H1 (cell line): ENCODE measurements around the gene ANXA4. TPM values are rescaled to one million over a fixed set of nuclear protein-coding genes. Genes with fewer than 3 reads are reported as not detected.

Experiments used
- CTCF ChIA-PET: fragments of 300-600 bp; sonication (Branson Sonifier 250); formaldehyde crosslinking; loops from one replicate; lab custom pipeline; 2021; ENCODE audit not compliant: partially characterized antibody; lab: Charles Lee
- POLR2A ChIA-PET: fragments of 300-600 bp; sonication (Branson Sonifier 250); formaldehyde crosslinking; loops from one replicate; lab custom pipeline; 2021; ENCODE audit warnings: inconsistent platforms; ENCODE audit not compliant: partially characterized antibody; lab: Charles Lee
- DNase-seq, 2 experiments: peaks; one replicate each; pipeline versions ENCODE4 v3.0.0 to v3.0.0-alpha.2; 2010 to 2022; ENCODE audit warnings: low spot score in 2 of 2, low read depth in 1 of 2, mixed read lengths in 1 of 2
- FAIRE-seq: peaks from 2 replicates; lab custom pipeline; 2011; peaks lifted over from hg19 to GRCh38; lab: Jason Lieb, UNC
- H2AFZ ChIP-seq: 2 replicates; pipeline ENCODE4 v1.8.1; 2012; ENCODE audit warnings: low read length, inconsistent platforms
- H2AK5ac ChIP-seq: 2 replicates; pipeline ENCODE4 v1.6.1; 2013; ENCODE audit warnings: low read depth, low read length
- H2BK120ac ChIP-seq: replicated peaks from 2 replicates; pipeline ENCODE3; 2013; ENCODE audit warnings: low read depth, low read length, inconsistent platforms
- H2BK12ac ChIP-seq: 2 replicates; pipeline ENCODE4 v1.6.1; 2013; ENCODE audit warnings: low read depth, low read length
- H2BK15ac ChIP-seq: 2 replicates; pipeline ENCODE4 v1.6.1; 2013; ENCODE audit warnings: low read length
- H2BK20ac ChIP-seq: 2 replicates; pipeline ENCODE4 v1.6.1; 2013; ENCODE audit warnings: low read length
- H2BK5ac ChIP-seq: 2 replicates; pipeline ENCODE4 v1.6.1; 2013; ENCODE audit warnings: low read depth, low read length
- H3K14ac ChIP-seq: 2 replicates; pipeline ENCODE4 v1.6.1; 2013; ENCODE audit warnings: inconsistent platforms; ENCODE audit not compliant: insufficient read length
- H3K18ac ChIP-seq: 2 replicates; pipeline ENCODE4 v1.6.1; 2013; ENCODE audit warnings: low read length; ENCODE audit errors: extremely low read depth
- H3K23ac ChIP-seq: 2 replicates; pipeline ENCODE4 v1.6.1; 2013; ENCODE audit warnings: inconsistent platforms; ENCODE audit not compliant: insufficient read length
- H3K23me2 ChIP-seq: 2 replicates; pipeline ENCODE4 v1.6.1; 2013; ENCODE audit warnings: low read depth, low read length
- H3K27ac ChIP-seq: 2 replicates; pipeline ENCODE4 v1.6.1; 2011; ENCODE audit warnings: low read depth, low read length, inconsistent platforms
- H3K27me3 ChIP-seq, 4 experiments: replicated peaks in 1 of 4; 1 replicate in 1 of 4; 2 replicates in 3 of 4; pipeline versions ENCODE4 v1.6.1 to v1.8.1; 2011 to 2013; ENCODE audit warnings: low read length in 3 of 4, mild to moderate bottlenecking in 3 of 4, inconsistent platforms in 2 of 4, mixed read lengths in 2 of 4, moderate library complexity in 1 of 4; ENCODE audit not compliant: control insufficient read depth in 3 of 4, insufficient read depth in 3 of 4; ENCODE audit errors: extremely low read depth in 1 of 4
- H3K36me3 ChIP-seq, 4 experiments: 2 replicates each; pipeline versions ENCODE4 v1.6.1 to v1.8.1; 2011 to 2013; ENCODE audit warnings: mild to moderate bottlenecking in 4 of 4, low read length in 3 of 4, moderate library complexity in 2 of 4, control low read depth in 1 of 4, inconsistent platforms in 1 of 4; ENCODE audit not compliant: insufficient read depth in 4 of 4, control insufficient read depth in 2 of 4
- H3K4ac ChIP-seq: replicated peaks from 2 replicates; pipeline ENCODE3; 2013; ENCODE audit warnings: low read length, low read depth, mixed read lengths, inconsistent platforms; ENCODE audit not compliant: insufficient read length
- H3K4me1 ChIP-seq, 4 experiments: replicated peaks in 1 of 4; 1 replicate in 1 of 4; 2 replicates in 3 of 4; pipeline versions ENCODE4 v1.6.1 to v1.8.1; 2011 to 2013; ENCODE audit warnings: low read length in 3 of 4, inconsistent platforms in 2 of 4, mixed read lengths in 1 of 4; ENCODE audit not compliant: insufficient read depth in 4 of 4, control insufficient read depth in 3 of 4
- H3K4me2 ChIP-seq, 2 experiments: 2 replicates each; pipeline versions ENCODE4 v1.6.1 to v1.8.1; 2011 to 2013; ENCODE audit warnings: low read depth in 2 of 2, low read length in 2 of 2, control low read depth in 1 of 2, inconsistent platforms in 1 of 2, mild to moderate bottlenecking in 1 of 2; ENCODE audit not compliant: insufficient read depth in 1 of 2
- H3K4me3 ChIP-seq, 4 experiments: fragments of 200-600, 300-600 bp in 1 of 4; sonication (generic), shearing (Covaris generic), sonication (Bioruptor Twin) in 1 of 4; 2 replicates each; pipeline versions ENCODE4 v1.5.1 to v1.8.1; 2011 to 2016; ENCODE audit warnings: low read length in 4 of 4, low read depth in 3 of 4, control low read depth in 2 of 4, inconsistent platforms in 2 of 4, mild to moderate bottlenecking in 2 of 4, mixed read lengths in 1 of 4, moderate library complexity in 1 of 4; ENCODE audit not compliant: insufficient read depth in 2 of 4; ENCODE audit errors: extremely low read depth in 1 of 4
- H3K56ac ChIP-seq: replicated peaks from 2 replicates; pipeline ENCODE3; 2013; ENCODE audit warnings: low read depth, mild to moderate bottlenecking, mixed read lengths, low read length, inconsistent platforms; ENCODE audit not compliant: insufficient read length
- H3K79me1 ChIP-seq: 2 replicates; pipeline ENCODE4 v1.6.1; 2013; ENCODE audit warnings: low read depth, low read length, control low read depth
- H3K79me2 ChIP-seq, 2 experiments: 2 replicates each; pipeline versions ENCODE4 v1.6.1 to v1.8.1; 2012 to 2013; ENCODE audit warnings: low read length in 2 of 2, mild to moderate bottlenecking in 2 of 2, inconsistent platforms in 1 of 2; ENCODE audit not compliant: insufficient read depth in 2 of 2, control insufficient read depth in 1 of 2
- H3K9ac ChIP-seq, 4 experiments: replicated peaks in 1 of 4; 1 replicate in 1 of 4; 2 replicates in 3 of 4; pipeline versions ENCODE4 v1.6.1 to v1.8.1; 2011 to 2013; ENCODE audit warnings: low read depth in 3 of 4, low read length in 3 of 4, control low read depth in 2 of 4, mild to moderate bottlenecking in 2 of 4, moderate library complexity in 2 of 4, inconsistent platforms in 1 of 4; ENCODE audit errors: extremely low read depth in 1 of 4
- H3K9me3 ChIP-seq, 2 experiments: 2 replicates each; pipeline versions ENCODE4 v1.6.1 to v1.8.1; 2012 to 2013; ENCODE audit warnings: mild to moderate bottlenecking in 2 of 2, moderate library complexity in 2 of 2, control low read depth in 1 of 2, inconsistent platforms in 1 of 2, low read depth in 1 of 2, low read length in 1 of 2, mixed read lengths in 1 of 2; ENCODE audit not compliant: insufficient read depth in 2 of 2
- H4K20me1 ChIP-seq, 2 experiments: replicated peaks in 1 of 2; 2 replicates each; pipeline versions ENCODE3 to v1.8.1; 2011 to 2013; ENCODE audit warnings: inconsistent platforms in 2 of 2, low read length in 2 of 2, mild to moderate bottlenecking in 1 of 2; ENCODE audit not compliant: insufficient read depth in 2 of 2, control insufficient read depth in 1 of 2
- H4K5ac ChIP-seq: 2 replicates; pipeline ENCODE4 v1.6.1; 2013; ENCODE audit warnings: low read length, low read depth, mixed read lengths, inconsistent platforms; ENCODE audit not compliant: insufficient read length
- H4K8ac ChIP-seq: 2 replicates; pipeline ENCODE4 v1.8.0; 2013; ENCODE audit warnings: mild to moderate bottlenecking, moderate library complexity, low read length, inconsistent platforms; ENCODE audit not compliant: insufficient read depth; ENCODE audit errors: extremely low read depth
- H4K91ac ChIP-seq: replicated peaks from 2 replicates; pipeline ENCODE3; 2013; ENCODE audit warnings: low read length, mixed read lengths, inconsistent platforms; ENCODE audit not compliant: insufficient read length
- BACH1 ChIP-seq: IDR thresholded peaks from 2 replicates; pipeline ENCODE4 v1.6.1; 2012; ENCODE audit warnings: low read length, improper control_type of control experiment
- BCL11A ChIP-seq, 2 experiments: IDR thresholded peaks; one replicate each; pipeline ENCODE4 v1.6.1; 2011; ENCODE audit warnings: low read depth in 2 of 2, low read length in 2 of 2, mild to moderate bottlenecking in 2 of 2
- BRCA1 ChIP-seq: IDR thresholded peaks from 2 replicates; pipeline ENCODE4 v1.6.1; 2012; ENCODE audit warnings: low read depth, low read length, improper control_type of control experiment
- CBX5 ChIP-seq: fragments of 300-800, 300-1000 bp; sonication (generic); IDR thresholded peaks from 2 replicates; pipeline ENCODE4 v1.7.1; 2016; ENCODE audit warnings: antibody characterized with exemption, low read length, low read depth
- EGR1 ChIP-seq: IDR thresholded peaks from 2 replicates; pipeline ENCODE4 v1.6.1; 2011; ENCODE audit warnings: low read depth, low read length, borderline replicate concordance
- KDM4A ChIP-seq: IDR thresholded peaks from one replicate; pipeline ENCODE4 v1.7.1; 2012; ENCODE audit warnings: low read depth, mild to moderate bottlenecking, moderate library complexity, low read length, inconsistent platforms; ENCODE audit not compliant: severe bottlenecking
- MAFK ChIP-seq: IDR thresholded peaks from 2 replicates; pipeline ENCODE4 v1.6.1; 2012; ENCODE audit warnings: low read depth, mild to moderate bottlenecking, improper control_type of control experiment, low read length
- NRF1 ChIP-seq: IDR thresholded peaks from 2 replicates; pipeline ENCODE4 v1.6.1; 2011; ENCODE audit warnings: mild to moderate bottlenecking, low read depth, low read length, improper control_type of control experiment
- POU5F1 ChIP-seq: IDR thresholded peaks from 2 replicates; pipeline ENCODE4 v1.6.1; 2011; ENCODE audit warnings: low read depth, mild to moderate bottlenecking, low read length, moderate library complexity
- TAF1 ChIP-seq: IDR thresholded peaks from 2 replicates; pipeline ENCODE4 v1.6.1; 2011; ENCODE audit warnings: mild to moderate bottlenecking, low read depth, low read length
- WGBS, 2 experiments: shearing (Covaris generic) in 1 of 2; methylation state at CpG; one replicate each; pipeline versions ENCODE4 v1.1.6 to v1.1.7; 2013 to 2015; ENCODE audit warnings: low lambda C conversion rate in 2 of 2, mixed read lengths in 2 of 2, inconsistent platforms in 1 of 2, low coverage in 1 of 2, missing lambda C conversion rate in 1 of 2; ENCODE audit not compliant: insufficient replicate concordance in 2 of 2, insufficient coverage in 1 of 2, insufficient read length in 1 of 2; ENCODE audit errors: extremely low coverage in 1 of 2, missing lambda C conversion rate in 1 of 2; 5-methylcytosine and 5-hydroxymethylcytosine counted together
- polyA plus RNA-seq, 7 experiments: library from polyadenylated mRNA; depleted of rRNA in 3 of 7; stranded (reverse) in 5 of 7; unstranded in 2 of 7; fragments of >200 nt in 5 of 7; fragments of 200-250 nt in 2 of 7; gene quantifications; 1 replicate in 5 of 7; 2 replicates in 1 of 7; 4 replicates in 1 of 7; pipeline versions ENCODE4 v1.2.1 to v1.2.3, GENCODE V29; 2011 to 2013; ENCODE audit warnings: missing spikeins in 2 of 7, mixed read lengths in 2 of 7
- total RNA-seq: library from RNA; stranded (reverse); fragmentation: NEBNext Ultra II Directional; extraction: Animal tissue kit (Norgen Biotek cat#: 25700); gene quantifications from 2 replicates; pipeline ENCODE4 v1.2.1, GENCODE V29; 2021
- TF ChIP-seq, protein P1 (sequence below): IDR thresholded peaks from 2 replicates; pipeline ENCODE4 v1.6.1; 2012; ENCODE audit warnings: low read length, inconsistent platforms

ANXA4 gene
- total and polyA plus RNA-seq, 2 of the 8 experiments (the other 6 are each of a cell fraction or from before 2014, with no cell fraction given) = 9.4 to 17.6 TPM

DNA sequence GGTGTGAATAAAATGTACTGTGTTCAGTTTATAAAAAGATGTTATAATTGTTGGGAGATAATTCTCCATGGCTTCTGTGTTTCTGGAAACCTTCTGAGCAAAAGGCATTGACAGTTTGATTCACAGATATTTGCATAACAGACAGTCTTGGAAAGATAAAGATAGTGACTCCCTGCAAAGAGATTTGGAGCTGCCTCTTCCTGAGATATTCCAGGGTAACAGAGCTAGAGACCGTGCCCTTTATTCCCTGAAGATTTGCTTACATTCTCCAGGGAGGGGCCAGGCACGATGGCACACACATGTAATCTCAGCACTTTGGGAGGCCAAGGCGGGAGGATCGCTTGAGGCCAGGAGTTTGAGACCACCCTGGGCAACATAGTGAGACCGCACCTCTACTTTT lies 12.2 kb upstream of the ANXA4 start:
- Histone ChIP-seq H3K23me2 (no peaks in the 10 kb centered on the region), H4K20me1 (no peaks in the 10 kb centered on the region), H3K27me3 (no peaks in the 10 kb centered on the region), H3K79me2 (no peaks in the 10 kb centered on the region), H3K23ac (no peak overlapping the region), H3K4me1 (peaks cover 0 to 2% (median 0%) of the 10 kb centered on the region in 4 experiments; a peak in 1 of 7 replicates), H4K91ac (no peak overlapping the region), H3K18ac (no peak overlapping the region)
- TF ChIP-seq, protein P1, sequence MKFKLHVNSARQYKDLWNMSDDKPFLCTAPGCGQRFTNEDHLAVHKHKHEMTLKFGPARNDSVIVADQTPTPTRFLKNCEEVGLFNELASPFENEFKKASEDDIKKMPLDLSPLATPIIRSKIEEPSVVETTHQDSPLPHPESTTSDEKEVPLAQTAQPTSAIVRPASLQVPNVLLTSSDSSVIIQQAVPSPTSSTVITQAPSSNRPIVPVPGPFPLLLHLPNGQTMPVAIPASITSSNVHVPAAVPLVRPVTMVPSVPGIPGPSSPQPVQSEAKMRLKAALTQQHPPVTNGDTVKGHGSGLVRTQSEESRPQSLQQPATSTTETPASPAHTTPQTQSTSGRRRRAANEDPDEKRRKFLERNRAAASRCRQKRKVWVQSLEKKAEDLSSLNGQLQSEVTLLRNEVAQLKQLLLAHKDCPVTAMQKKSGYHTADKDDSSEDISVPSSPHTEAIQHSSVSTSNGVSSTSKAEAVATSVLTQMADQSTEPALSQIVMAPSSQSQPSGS = no peak
- TF ChIP-seq TAF1 (no peak), MAFK (no peak), BCL11A (IDR thresholded peaks at IDR 0.05; ENCODE audit: low read depth in 2 of 2, low read length in 2 of 2) (no peak), EGR1 (no peak), NRF1 (no peak), BRCA1 (no peak), KDM4A (no peak), CBX5 (no peak), BACH1 (no peak), POU5F1 (no peak)
- TF ChIP-seq, all 59 proteins: peak for 0
- FAIRE-seq (no peak), DNase-seq (no peak)
- H3K4me3 ChIP-seq = no peak overlapping the region
- H2BK120ac ChIP-seq = no peak overlapping the region
- no peak overlapping the region for H3K14ac ChIP-seq
- H3K36me3 ChIP-seq = no peaks in the 10 kb centered on the region
- no peak overlapping the region for H3K9ac ChIP-seq
- H2BK12ac ChIP-seq = no peak overlapping the region
- H3K27ac ChIP-seq = no peak overlapping the region
- ChIA-PET POLR2A (interaction anchor here (1.2 kb wide), 1 partner anchor 12 kb away, joined by 3 read pairs; no protein-coding TSS in a partner anchor), CTCF (interaction anchor here (0.6 to 2.4 kb wide), 3 partner anchors 86 to 215 kb away, joined by 3 to 16 read pairs (median 3); no protein-coding TSS in a partner anchor)
- H3K4me2 ChIP-seq = no peak overlapping the region
- no peaks in the 10 kb centered on the region for H3K79me1 ChIP-seq
- H3K9me3 ChIP-seq = no peaks in the 10 kb centered on the region
- no peak overlapping the region for H4K5ac ChIP-seq
- H2AK5ac ChIP-seq = no peak overlapping the region
- no peak overlapping the region for H4K8ac ChIP-seq
- 93% methylated on average over 5 of the region's 5 CpGs; no CpG with 5 or more reads in 1 of the 2 experiments for WGBS, 2 experiments
- H3K4ac ChIP-seq = no peak overlapping the region
- H2AFZ ChIP-seq = no peak overlapping the region
- no peak overlapping the region for H3K56ac ChIP-seq
- no peak overlapping the region for H2BK15ac ChIP-seq
- no peak overlapping the region for H2BK20ac ChIP-seq
- no peak overlapping the region for H2BK5ac ChIP-seq
